Caco-2 (cell line): ENCODE data around the gene MUC6. TPM values are rescaled to one million over a fixed set of nuclear protein-coding genes. Genes with fewer than 3 reads are reported as not detected.

Experiments
- BruUV-seq: library from RNA; stranded (reverse); fragments of 400-500 nt; replicated peaks from 2 replicates; lab custom pipeline; 2021; lab: Mats Ljungman, UMichigan
- CTCF ChIA-PET: fragments of 300-600 bp; sonication (Branson Sonifier 250); formaldehyde crosslinking; loops from one replicate; lab custom pipeline; 2022; ENCODE audit warnings: antibody characterized with exemption; lab: Charles Lee
- POLR2A ChIA-PET: fragments of 300-600 bp; sonication (Branson Sonifier 250); formaldehyde crosslinking; loops from one replicate; lab custom pipeline; 2022; ENCODE audit warnings: antibody characterized with exemption; lab: Charles Lee
- DNase-seq, 2 experiments: peaks; one replicate each; pipeline versions ENCODE4 v3.0.0 to v3.0.0-alpha.2; 2020 to 2022
- H3K27me3 ChIP-seq: replicated peaks from 2 replicates; pipeline ENCODE4 v1.6.0; 2011; ENCODE audit warnings: low read length; ENCODE audit not compliant: control insufficient read depth, insufficient read depth
- H3K36me3 ChIP-seq: 2 replicates; pipeline ENCODE4 v1.5.1; 2011; ENCODE audit warnings: low read length; ENCODE audit not compliant: control insufficient read depth, insufficient read depth
- H3K4me1 ChIP-seq: fragments of 250-450 bp; sonication (Bioruptor Pico); 2 replicates; pipeline ENCODE4 v1.5.1; 2020; ENCODE audit warnings: mild to moderate bottlenecking
- H3K4me3 ChIP-seq: 2 replicates; pipeline ENCODE4 v1.5.1; 2011; ENCODE audit warnings: low read depth, mild to moderate bottlenecking, control low read depth, low read length
- H3K9me3 ChIP-seq: fragments of 250-450 bp; sonication (Bioruptor Pico); 2 replicates; pipeline ENCODE4 v1.5.1; 2020; ENCODE audit warnings: mild to moderate bottlenecking, moderate library complexity
- H3K27ac Mint-ChIP-seq: one replicate; pipeline ENCODE4 v1.8.0; 2022; ENCODE audit warnings: mixed read lengths; ENCODE audit not compliant: unreplicated experiment
- H3K27me3 Mint-ChIP-seq: one replicate; pipeline ENCODE4 v1.8.0; 2022; ENCODE audit warnings: mixed read lengths; ENCODE audit not compliant: insufficient read depth, unreplicated experiment
- H3K36me3 Mint-ChIP-seq: one replicate; pipeline ENCODE4 v1.8.0; 2022; ENCODE audit warnings: mild to moderate bottlenecking, mixed read lengths; ENCODE audit not compliant: insufficient read depth, unreplicated experiment
- H3K4me1 Mint-ChIP-seq: one replicate; pipeline ENCODE4 v1.8.0; 2022; ENCODE audit warnings: low read depth, mixed read lengths; ENCODE audit not compliant: unreplicated experiment
- H3K4me3 Mint-ChIP-seq: one replicate; pipeline ENCODE4 v1.8.0; 2022; ENCODE audit warnings: mild to moderate bottlenecking, moderate library complexity, mixed read lengths; ENCODE audit not compliant: unreplicated experiment
- H3K9me3 Mint-ChIP-seq: one replicate; pipeline ENCODE4 v1.8.0; 2022; ENCODE audit warnings: mixed read lengths; ENCODE audit not compliant: unreplicated experiment
- intact Hi-C: fragments of 100-400 bp; cut with micrococcal nuclease; formaldehyde crosslinking; loops from one replicate; pipeline ENCODE4 v1.10.0; 2022; ENCODE audit not compliant: unreplicated experiment
- total RNA-seq: library from RNA; stranded (reverse); gene quantifications from 2 replicates; pipeline ENCODE4 v1.2.3, GENCODE V29; 2022
- TF ChIP-seq, protein P1 (sequence below), 2 experiments: fragments of 200-600 bp in 1 of 2; IDR thresholded peaks; 1 replicate in 1 of 2; 2 replicates in 1 of 2; pipeline versions ENCODE4 v1.5.1 to v1.8.0; 2011 to 2022; ENCODE audit warnings: antibody characterized with exemption in 1 of 2, control low read depth in 1 of 2, inconsistent platforms in 1 of 2, low read depth in 1 of 2, low read length in 1 of 2, mild to moderate bottlenecking in 1 of 2, moderate library complexity in 1 of 2; ENCODE audit not compliant: insufficient read depth in 1 of 2, severe bottlenecking in 1 of 2, unreplicated experiment in 1 of 2

Gene MUC6
- total RNA-seq, 1 experiment from 2014 or later: not detected

- Histone ChIP-seq H3K9me3 (peaks cover 10% of the 10 kb centered on the region), H3K27me3 (no peaks in the 10 kb centered on the region), H3K4me1 (no peaks in the 10 kb centered on the region), H3K4me3 (no peak overlapping the region), H3K36me3 (no peaks in the 10 kb centered on the region)
- DNase-seq: no peak
- no peak overlapping the region for H3K4me3 Mint-ChIP-seq
- intact Hi-C loops: no loop called here
- TF ChIP-seq, protein P1, sequence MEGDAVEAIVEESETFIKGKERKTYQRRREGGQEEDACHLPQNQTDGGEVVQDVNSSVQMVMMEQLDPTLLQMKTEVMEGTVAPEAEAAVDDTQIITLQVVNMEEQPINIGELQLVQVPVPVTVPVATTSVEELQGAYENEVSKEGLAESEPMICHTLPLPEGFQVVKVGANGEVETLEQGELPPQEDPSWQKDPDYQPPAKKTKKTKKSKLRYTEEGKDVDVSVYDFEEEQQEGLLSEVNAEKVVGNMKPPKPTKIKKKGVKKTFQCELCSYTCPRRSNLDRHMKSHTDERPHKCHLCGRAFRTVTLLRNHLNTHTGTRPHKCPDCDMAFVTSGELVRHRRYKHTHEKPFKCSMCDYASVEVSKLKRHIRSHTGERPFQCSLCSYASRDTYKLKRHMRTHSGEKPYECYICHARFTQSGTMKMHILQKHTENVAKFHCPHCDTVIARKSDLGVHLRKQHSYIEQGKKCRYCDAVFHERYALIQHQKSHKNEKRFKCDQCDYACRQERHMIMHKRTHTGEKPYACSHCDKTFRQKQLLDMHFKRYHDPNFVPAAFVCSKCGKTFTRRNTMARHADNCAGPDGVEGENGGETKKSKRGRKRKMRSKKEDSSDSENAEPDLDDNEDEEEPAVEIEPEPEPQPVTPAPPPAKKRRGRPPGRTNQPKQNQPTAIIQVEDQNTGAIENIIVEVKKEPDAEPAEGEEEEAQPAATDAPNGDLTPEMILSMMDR (IDR thresholded peaks at IDR 0.05; ENCODE audit: insufficient read depth in 1 of 2, low read depth in 1 of 2, low read length in 1 of 2, severe bottlenecking in 1 of 2, unreplicated experiment in 1 of 2): no peak
- H3K36me3 Mint-ChIP-seq: no peaks in the 10 kb centered on the region
- BruUV-seq: no TSS peak
- CTCF ChIA-PET: no interaction called here
- peaks cover 5% of the 10 kb centered on the region for H3K27me3 Mint-ChIP-seq
- H3K9me3 Mint-ChIP-seq: peaks cover 11% of the 10 kb centered on the region
- no peaks in the 10 kb centered on the region for H3K4me1 Mint-ChIP-seq
- POLR2A ChIA-PET: interaction anchor here (0.6 kb wide), 1 partner anchor 22 kb away, joined by 6 read pairs; no protein-coding TSS in a partner anchor
- H3K27ac Mint-ChIP-seq: no peak overlapping the region
These were observed 23.9 kb upstream of the MUC6 start for GRCh38 chr11:1060410-1060809.

DNA sequence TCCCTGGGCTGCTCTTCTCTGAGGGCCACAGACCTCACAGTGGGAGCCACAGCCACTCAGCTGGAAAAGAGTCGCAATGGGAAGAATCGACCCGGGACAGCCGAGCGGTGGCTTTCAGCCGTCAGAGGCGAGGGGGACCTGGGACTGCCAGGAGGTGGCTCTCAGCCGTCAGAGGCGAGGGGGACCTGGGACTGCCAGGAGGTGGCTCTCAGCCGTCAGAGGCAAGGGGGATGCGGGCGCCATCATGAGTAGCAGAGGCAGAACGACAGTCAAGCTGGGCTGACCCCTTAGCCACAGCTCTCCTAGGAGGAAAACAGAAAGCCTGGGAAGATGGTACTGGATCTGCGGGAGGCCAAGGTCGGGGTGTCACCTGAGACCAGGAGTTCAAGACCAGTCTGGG, 23.2 kb upstream of the MUC6 start:
- TF ChIP-seq, protein P1 (IDR thresholded peaks at IDR 0.05; ENCODE audit: insufficient read depth in 1 of 2, low read depth in 1 of 2, low read length in 1 of 2, severe bottlenecking in 1 of 2, unreplicated experiment in 1 of 2): no peak
- Mint-ChIP-seq H3K9me3 (peaks cover 11% of the 10 kb centered on the region), H3K4me1 (no peaks in the 10 kb centered on the region), H3K27me3 (peaks cover 5% of the 10 kb centered on the region), H3K36me3 (no peaks in the 10 kb centered on the region), H3K27ac (no peak overlapping the region), H3K4me3 (no peak overlapping the region)
- Histone ChIP-seq H3K36me3 (no peaks in the 10 kb centered on the region), H3K9me3 (peaks cover 10% of the 10 kb centered on the region), H3K4me1 (no peaks in the 10 kb centered on the region), H3K27me3 (no peaks in the 10 kb centered on the region), H3K4me3 (no peak overlapping the region)
- intact Hi-C loops: no loop called here
- POLR2A ChIA-PET: no interaction called here
- BruUV-seq: no TSS peak
- DNase-seq: no peak
- CTCF ChIA-PET: no interaction called here

- H3K27ac Mint-ChIP-seq: no peak overlapping the region
These were observed 21.3 kb upstream of the MUC6 start for GRCh38 chr11:1057806-1058205.

More at GRCh38 chr11:1057806-1058205, 21.3 kb upstream of the MUC6 start:
- H3K4me3 Mint-ChIP-seq: no peak overlapping the region
- TF ChIP-seq, protein P1 (IDR thresholded peaks at IDR 0.05; ENCODE audit: insufficient read depth in 1 of 2, low read depth in 1 of 2, low read length in 1 of 2, severe bottlenecking in 1 of 2, unreplicated experiment in 1 of 2): no peak
- Histone ChIP-seq H3K27me3 (no peaks in the 10 kb centered on the region), H3K36me3 (no peaks in the 10 kb centered on the region), H3K4me1 (no peaks in the 10 kb centered on the region; the same call in 1 of the 2 replicates), H3K9me3 (peaks cover 10% of the 10 kb centered on the region), H3K4me3 (no peak overlapping the region)
- peaks cover 11% of the 10 kb centered on the region for H3K9me3 Mint-ChIP-seq
- no peaks in the 10 kb centered on the region for H3K4me1 Mint-ChIP-seq
- no TSS peak for BruUV-seq
- no peaks in the 10 kb centered on the region for H3K36me3 Mint-ChIP-seq
- CTCF ChIA-PET: no interaction called here
- peaks cover 2% of the 10 kb centered on the region for H3K27me3 Mint-ChIP-seq
- intact Hi-C loops: no loop called here
- POLR2A ChIA-PET: no interaction called here
- no peak for DNase-seq
